Suprapubic skin (tissue), 4 donors: Measurements from ENCODE around the gene NOL12. TPM values are rescaled to one million over a fixed set of nuclear protein-coding genes. Genes with fewer than 3 reads are reported as not detected.

Source experiments
- DNase-seq, 2 donors: peaks; one replicate each; pipeline ENCODE4 v3.0.0-alpha.2; 2019; ENCODE audit warnings: low spot score in 2 of 2
- H3K27ac ChIP-seq: fragments of 200-600 bp; sonication (generic); one replicate; pipeline ENCODE4 v1.5.1; 2019
- H3K27me3 ChIP-seq: fragments of 200-600 bp; sonication (generic); one replicate; pipeline ENCODE4 v1.5.1; 2019
- H3K36me3 ChIP-seq: fragments of 200-600 bp; sonication (generic); one replicate; pipeline ENCODE4 v1.5.1; 2019
- H3K4me1 ChIP-seq: fragments of 200-600 bp; sonication (generic); one replicate; pipeline ENCODE4 v1.5.1; 2019
- H3K4me3 ChIP-seq: fragments of 200-600 bp; sonication (generic); one replicate; pipeline ENCODE4 v1.5.1; 2019; ENCODE audit warnings: mild to moderate bottlenecking
- H3K9me3 ChIP-seq: fragments of 200-600 bp; sonication (generic); one replicate; pipeline ENCODE4 v1.5.1; 2019
- CTCF ChIP-seq, 2 donors: fragments of 200-600 bp in 1 of 2; fragments of 450-650 bp in 1 of 2; sonication (generic) in 1 of 2; IDR thresholded peaks; one replicate each; pipeline ENCODE4 v1.5.1; 2016 to 2019; ENCODE audit warnings: antibody characterized with exemption in 2 of 2, mild to moderate bottlenecking in 1 of 2, moderate library complexity in 1 of 2
- EP300 ChIP-seq: sonication (generic); formaldehyde crosslinking; IDR thresholded peaks from one replicate; pipeline ENCODE4 v1.6.1; 2017; ENCODE audit warnings: antibody characterized with exemption
- POLR2A ChIP-seq, 2 donors: fragments of 450-650 bp; IDR thresholded peaks; one replicate each; pipeline ENCODE4 v1.6.1; 2017; ENCODE audit warnings: antibody characterized with exemption in 2 of 2, mild to moderate bottlenecking in 2 of 2, moderate library complexity in 2 of 2
- POLR2AphosphoS5 ChIP-seq, 3 donors: sonication (generic); formaldehyde crosslinking; IDR thresholded peaks; one replicate each; pipeline ENCODE4 v1.6.1; 2017; ENCODE audit warnings: antibody characterized with exemption in 3 of 3
- WGBS: methylation state at CpG from one replicate; pipeline ENCODE4 v1.1.5; 2018; 5-methylcytosine and 5-hydroxymethylcytosine counted together
- total RNA-seq, 4 donors: library from RNA; depleted of rRNA; stranded (reverse); fragments of >200 nt; gene quantifications; one replicate each; pipeline ENCODE4 v1.1.0, GENCODE V29; 2016

NOL12 gene
- total RNA-seq, 4 donors from 2014 or later: 29.2 to 49.8 (median 40.7) TPM

GRCh38 chr22:37675930-37676735 lies 10.0 kb upstream of the NOL12 start:
- peaks cover 66% of the 10 kb centered on the region for H3K4me1 ChIP-seq
- peak overlapping the region; percentile 52 for H3K4me3 ChIP-seq
- H3K27me3 ChIP-seq: no peaks in the 10 kb centered on the region
- no peak for DNase-seq
- H3K9me3 ChIP-seq: no peaks in the 10 kb centered on the region
- no peak for TF ChIP-seq EP300
- TF ChIP-seq CTCF (IDR thresholded peaks at IDR 0.05): no peak
- TF ChIP-seq POLR2AphosphoS5 (IDR thresholded peaks at IDR 0.05): no peak
- no peak for TF ChIP-seq POLR2A (IDR thresholded peaks at IDR 0.05)
- WGBS: 18% methylated on average over 17 of the region's 17 CpGs
- peaks cover 4% of the 10 kb centered on the region for H3K36me3 ChIP-seq
- peak overlapping the region; percentile 80 for H3K27ac ChIP-seq

GRCh38 chr22:37676736-37677492 lies 9.2 kb upstream of the NOL12 start:
- Histone ChIP-seq H3K27me3 (no peaks in the 10 kb centered on the region), H3K4me3 (peak overlapping the region; percentile 52), H3K4me1 (peaks cover 73% of the 10 kb centered on the region), H3K9me3 (no peaks in the 10 kb centered on the region), H3K27ac (peak overlapping the region; percentile 80), H3K36me3 (peaks cover 4% of the 10 kb centered on the region)
- WGBS: 3% methylated on average over 19 of the region's 42 CpGs
- TF ChIP-seq POLR2A (IDR thresholded peaks at IDR 0.05): no peak
- DNase-seq: peak; percentile 91 to 93

- 52% methylated on average over 15 of the region's 15 CpGs for WGBS
- H3K36me3 ChIP-seq: peaks cover 4% of the 10 kb centered on the region
- H3K27me3 ChIP-seq: no peaks in the 10 kb centered on the region
- peaks cover 71% of the 10 kb centered on the region for H3K4me1 ChIP-seq
- H3K4me3 ChIP-seq: peak overlapping the region; percentile 52
- DNase-seq: no peak
- no peak for TF ChIP-seq POLR2A (IDR thresholded peaks at IDR 0.05)
- no peak for TF ChIP-seq CTCF (IDR thresholded peaks at IDR 0.05)
- TF ChIP-seq EP300: no peak
- TF ChIP-seq POLR2AphosphoS5 (IDR thresholded peaks at IDR 0.05): no peak
- H3K9me3 ChIP-seq: no peaks in the 10 kb centered on the region
- no peak overlapping the region for H3K27ac ChIP-seq
Measured at GRCh38 chr22:37677493-37677974, 8.6 kb upstream of the NOL12 start.

GRCh38 chr22:37678372-37678771 lies 7.8 kb upstream of the NOL12 start:
- no peaks in the 10 kb centered on the region for H3K9me3 ChIP-seq
- no peak overlapping the region for H3K27ac ChIP-seq
- H3K27me3 ChIP-seq: no peaks in the 10 kb centered on the region

GRCh38 chr22:37679670-37680069 lies 6.5 kb upstream of the NOL12 start:
- Histone ChIP-seq H3K27ac (no peak overlapping the region), H3K4me1 (peaks cover 51% of the 10 kb centered on the region)
- WGBS: 91% methylated on average over 8 of the region's 8 CpGs

More at GRCh38 chr22:37678372-37678771, 7.8 kb upstream of the NOL12 start:
- H3K36me3 ChIP-seq: peaks cover 4% of the 10 kb centered on the region
- no peak for DNase-seq
- TF ChIP-seq CTCF (IDR thresholded peaks at IDR 0.05) (no peak), EP300 (no peak), POLR2A (IDR thresholded peaks at IDR 0.05) (no peak), POLR2AphosphoS5 (IDR thresholded peaks at IDR 0.05) (no peak)
- no peak overlapping the region for H3K4me3 ChIP-seq
- WGBS: 80% methylated on average over 6 of the region's 18 CpGs
- H3K4me1 ChIP-seq: peaks cover 62% of the 10 kb centered on the region

More at GRCh38 chr22:37679670-37680069, 6.5 kb upstream of the NOL12 start:
- H3K27me3 ChIP-seq: no peaks in the 10 kb centered on the region
- H3K4me3 ChIP-seq: no peak overlapping the region
- DNase-seq: no peak
- no peaks in the 10 kb centered on the region for H3K9me3 ChIP-seq
- H3K36me3 ChIP-seq: peaks cover 4% of the 10 kb centered on the region
- no peak for TF ChIP-seq POLR2AphosphoS5 (IDR thresholded peaks at IDR 0.05)
- TF ChIP-seq CTCF (IDR thresholded peaks at IDR 0.05): no peak
- no peak for TF ChIP-seq EP300
- no peak for TF ChIP-seq POLR2A (IDR thresholded peaks at IDR 0.05)
